Ectodermal cell (in vitro differentiated cells): ENCODE measurements around the gene SHANK2.

Source experiments
- H3K27ac ChIP-seq: 2 replicates; pipeline ENCODE4 v1.7.0; 2013; ENCODE audit warnings: mild to moderate bottlenecking, low read depth, low read length; ENCODE audit not compliant: insufficient read depth, poor library complexity, severe bottlenecking
- H3K27me3 ChIP-seq: 2 replicates; pipeline ENCODE4 v1.7.0; 2013; ENCODE audit warnings: mild to moderate bottlenecking, low read length; ENCODE audit not compliant: insufficient read depth, control insufficient read depth, poor library complexity, severe bottlenecking
- H3K36me3 ChIP-seq: one replicate; pipeline ENCODE4 v1.7.0; 2013; ENCODE audit warnings: low read length; ENCODE audit not compliant: control insufficient read depth, insufficient read depth
- H3K4me1 ChIP-seq: one replicate; pipeline ENCODE4 v1.7.0; 2013; ENCODE audit warnings: low read length; ENCODE audit not compliant: control insufficient read depth, insufficient read depth
- H3K4me3 ChIP-seq: 2 replicates; pipeline ENCODE4 v1.7.0; 2013; ENCODE audit warnings: low read depth, low read length, control low read depth; ENCODE audit not compliant: insufficient read depth
- H3K9me3 ChIP-seq: 2 replicates; pipeline ENCODE4 v1.7.0; 2013; ENCODE audit warnings: mild to moderate bottlenecking, low read length, moderate library complexity; ENCODE audit not compliant: control insufficient read depth
- WGBS, 2 experiments: methylation state at CpG; one replicate each; pipeline ENCODE4 v1.1.7; 2013; ENCODE audit warnings: missing lambda C conversion rate in 2 of 2; 5-methylcytosine and 5-hydroxymethylcytosine counted together

Gene SHANK2

GRCh38 chr11:71245601-71246391 is 6.6 kb downstream of the SHANK2 start:
- no peak overlapping the region for H3K27ac ChIP-seq
- H3K36me3 ChIP-seq, result no peaks in the 10 kb centered on the region
- 43 to 44% methylated on average over 19 of the region's 19 CpGs for WGBS, 2 experiments
- H3K27me3 ChIP-seq, result peaks cover 29% of the 10 kb centered on the region
- H3K4me3 ChIP-seq, result no peak overlapping the region
- no peaks in the 10 kb centered on the region for H3K9me3 ChIP-seq
- peaks cover 35% of the 10 kb centered on the region for H3K4me1 ChIP-seq

- Histone ChIP-seq H3K36me3 (no peaks in the 10 kb centered on the region), H3K9me3 (no peaks in the 10 kb centered on the region), H3K27ac (no peak overlapping the region), H3K27me3 (peaks cover 13% of the 10 kb centered on the region), H3K4me3 (no peak overlapping the region), H3K4me1 (peaks cover 30% of the 10 kb centered on the region)
- 81 to 84% methylated on average over 12 of the region's 12 CpGs for WGBS, 2 experiments
Observed at GRCh38 chr11:71244116-71244810, 8.1 kb downstream of the SHANK2 start.

GRCh38 chr11:71242391-71242790 is 10.0 kb downstream of the SHANK2 start:
- 90 to 91% methylated on average over 6 of the region's 6 CpGs for WGBS, 2 experiments
- H3K4me1 ChIP-seq, result peaks cover 29% of the 10 kb centered on the region
- no peaks in the 10 kb centered on the region for H3K9me3 ChIP-seq

GRCh38 chr11:71241721-71242259 is 10.6 kb downstream of the SHANK2 start:
- Histone ChIP-seq H3K4me1 (peaks cover 23% of the 10 kb centered on the region), H3K27ac (no peak overlapping the region), H3K4me3 (no peak overlapping the region), H3K36me3 (no peaks in the 10 kb centered on the region), H3K27me3 (no peaks in the 10 kb centered on the region), H3K9me3 (no peaks in the 10 kb centered on the region)
- WGBS, 2 experiments, result 94 to 97% methylated on average over 6 of the region's 6 CpGs

More at GRCh38 chr11:71242391-71242790, 10.0 kb downstream of the SHANK2 start:
- H3K36me3 ChIP-seq, result no peaks in the 10 kb centered on the region
- H3K4me3 ChIP-seq, result no peak overlapping the region
- no peaks in the 10 kb centered on the region for H3K27me3 ChIP-seq
- H3K27ac ChIP-seq, result no peak overlapping the region

GRCh38 chr11:71240865-71241691 is 11.3 kb downstream of the SHANK2 start:
- Histone ChIP-seq H3K27ac (no peak overlapping the region), H3K9me3 (no peaks in the 10 kb centered on the region), H3K4me1 (peaks cover 16% of the 10 kb centered on the region), H3K27me3 (no peaks in the 10 kb centered on the region), H3K36me3 (no peaks in the 10 kb centered on the region), H3K4me3 (no peak overlapping the region)
- 64 to 65% methylated on average over 16 to 17 of the region's 17 CpGs for WGBS, 2 experiments

GRCh38 chr11:71240061-71240690 is 12.2 kb downstream of the SHANK2 start:
- 94 to 95% methylated on average over 12 of the region's 12 CpGs for WGBS, 2 experiments

GRCh38 chr11:71239581-71239980 is 12.8 kb downstream of the SHANK2 start:
- H3K9me3 ChIP-seq, result no peaks in the 10 kb centered on the region
- no peak overlapping the region for H3K4me3 ChIP-seq
- H3K4me1 ChIP-seq, result peaks cover 10% of the 10 kb centered on the region
- H3K36me3 ChIP-seq, result no peaks in the 10 kb centered on the region
- no peak overlapping the region for H3K27ac ChIP-seq
- 85 to 87% methylated on average over 7 of the region's 7 CpGs for WGBS, 2 experiments
- no peaks in the 10 kb centered on the region for H3K27me3 ChIP-seq

More at GRCh38 chr11:71240061-71240690, 12.2 kb downstream of the SHANK2 start:
- peaks cover 10% of the 10 kb centered on the region for H3K4me1 ChIP-seq
- H3K27ac ChIP-seq, result no peak overlapping the region
- no peaks in the 10 kb centered on the region for H3K27me3 ChIP-seq
- H3K4me3 ChIP-seq, result no peak overlapping the region
- H3K9me3 ChIP-seq, result no peaks in the 10 kb centered on the region
- H3K36me3 ChIP-seq, result no peaks in the 10 kb centered on the region

- Histone ChIP-seq H3K36me3 (no peaks in the 10 kb centered on the region), H3K4me1 (peaks cover 10% of the 10 kb centered on the region), H3K27me3 (no peaks in the 10 kb centered on the region), H3K9me3 (no peaks in the 10 kb centered on the region), H3K4me3 (no peak overlapping the region), H3K27ac (no peak overlapping the region)
- WGBS, 2 experiments, result 96% methylated on average over 7 of the region's 7 CpGs
Observed at GRCh38 chr11:71238941-71239340, 13.4 kb downstream of the SHANK2 start.

- H3K27ac ChIP-seq, result no peak overlapping the region
- no peaks in the 10 kb centered on the region for H3K36me3 ChIP-seq
- no peak overlapping the region for H3K4me3 ChIP-seq
- H3K4me1 ChIP-seq, result peaks cover 10% of the 10 kb centered on the region
- no peaks in the 10 kb centered on the region for H3K9me3 ChIP-seq
- H3K27me3 ChIP-seq, result no peaks in the 10 kb centered on the region
- 91 to 96% methylated on average over 8 of the region's 8 CpGs for WGBS, 2 experiments
Observed at GRCh38 chr11:71238285-71238875, 14.0 kb downstream of the SHANK2 start.
